PFSK-1 (cell line): ENCODE data around the gene BBIP1.

ENCODE experiments used
- FOXP2 ChIP-seq: optimal IDR thresholded peaks from 2 replicates; pipeline ENCODE3; 2011; ENCODE audit warnings: borderline replicate concordance, control low read depth, inconsistent platforms; ENCODE audit not compliant: insufficient read depth; ENCODE audit errors: extremely low read length, extremely low read depth
- POLR2AphosphoS5 ChIP-seq: IDR thresholded peaks from 2 replicates; pipeline ENCODE4 v1.6.1; 2012; ENCODE audit warnings: low read depth, mild to moderate bottlenecking, control low read depth, low read length, moderate library complexity
- SIN3A ChIP-seq: IDR thresholded peaks from 2 replicates; pipeline ENCODE4 v1.6.1; 2012; ENCODE audit warnings: mild to moderate bottlenecking, low read length, moderate library complexity, borderline replicate concordance; ENCODE audit not compliant: insufficient read depth
- TF ChIP-seq, protein P1 (sequence below), 2 experiments: IDR thresholded peaks; 2 replicates each; pipeline versions ENCODE4 v1.6.1 to v1.8.0; 2011 to 2012; ENCODE audit warnings: low read depth in 2 of 2, low read length in 2 of 2, control low read depth in 1 of 2, inconsistent platforms in 1 of 2, mild to moderate bottlenecking in 1 of 2, moderate library complexity in 1 of 2; ENCODE audit not compliant: insufficient read depth in 1 of 2

DNA sequence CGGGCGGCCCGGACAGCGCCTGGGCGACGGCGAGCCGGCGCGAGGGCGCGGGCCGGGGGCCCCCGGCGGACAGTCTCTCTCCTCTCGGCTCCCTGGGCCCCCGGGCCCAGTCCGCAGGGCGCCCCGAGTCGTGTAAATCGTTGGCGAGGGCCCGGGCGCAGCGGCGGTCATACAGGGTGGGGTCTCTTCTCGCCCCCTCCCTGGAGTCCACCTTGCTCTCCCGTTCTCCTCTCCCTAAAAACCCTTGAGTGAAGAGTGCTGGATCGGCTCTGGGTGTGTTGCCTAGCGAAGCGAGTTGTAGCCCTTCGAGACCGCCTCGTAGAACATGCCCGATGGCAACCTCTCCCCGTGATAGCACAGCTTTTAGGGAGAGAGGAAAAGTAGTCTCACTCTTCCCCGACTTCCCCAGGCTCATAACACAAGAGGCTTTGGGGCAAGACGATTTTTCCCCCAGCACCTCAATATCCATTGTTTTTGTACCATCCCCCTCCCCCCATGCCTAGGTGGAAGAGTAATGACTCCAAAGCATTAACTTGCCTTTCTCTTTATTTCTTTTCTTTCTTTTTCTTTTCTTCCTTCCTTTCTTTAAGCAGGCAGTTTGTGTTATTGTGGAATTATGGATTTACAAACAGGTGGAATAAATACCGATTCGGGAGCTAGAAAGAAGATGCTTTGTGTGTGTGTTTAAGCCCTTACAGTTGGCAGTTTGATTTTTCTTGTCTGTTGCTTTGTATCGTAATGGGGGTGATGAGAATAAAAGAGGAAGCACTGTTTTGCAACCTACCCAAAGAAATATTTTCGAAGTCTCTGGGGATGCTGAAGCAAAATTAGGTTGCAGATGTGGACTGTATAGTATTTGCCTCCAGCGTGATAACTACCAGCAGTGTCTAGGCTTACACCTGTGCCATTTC lies 1.2 kb upstream of the BBIP1 start:
- TF ChIP-seq, protein P1, sequence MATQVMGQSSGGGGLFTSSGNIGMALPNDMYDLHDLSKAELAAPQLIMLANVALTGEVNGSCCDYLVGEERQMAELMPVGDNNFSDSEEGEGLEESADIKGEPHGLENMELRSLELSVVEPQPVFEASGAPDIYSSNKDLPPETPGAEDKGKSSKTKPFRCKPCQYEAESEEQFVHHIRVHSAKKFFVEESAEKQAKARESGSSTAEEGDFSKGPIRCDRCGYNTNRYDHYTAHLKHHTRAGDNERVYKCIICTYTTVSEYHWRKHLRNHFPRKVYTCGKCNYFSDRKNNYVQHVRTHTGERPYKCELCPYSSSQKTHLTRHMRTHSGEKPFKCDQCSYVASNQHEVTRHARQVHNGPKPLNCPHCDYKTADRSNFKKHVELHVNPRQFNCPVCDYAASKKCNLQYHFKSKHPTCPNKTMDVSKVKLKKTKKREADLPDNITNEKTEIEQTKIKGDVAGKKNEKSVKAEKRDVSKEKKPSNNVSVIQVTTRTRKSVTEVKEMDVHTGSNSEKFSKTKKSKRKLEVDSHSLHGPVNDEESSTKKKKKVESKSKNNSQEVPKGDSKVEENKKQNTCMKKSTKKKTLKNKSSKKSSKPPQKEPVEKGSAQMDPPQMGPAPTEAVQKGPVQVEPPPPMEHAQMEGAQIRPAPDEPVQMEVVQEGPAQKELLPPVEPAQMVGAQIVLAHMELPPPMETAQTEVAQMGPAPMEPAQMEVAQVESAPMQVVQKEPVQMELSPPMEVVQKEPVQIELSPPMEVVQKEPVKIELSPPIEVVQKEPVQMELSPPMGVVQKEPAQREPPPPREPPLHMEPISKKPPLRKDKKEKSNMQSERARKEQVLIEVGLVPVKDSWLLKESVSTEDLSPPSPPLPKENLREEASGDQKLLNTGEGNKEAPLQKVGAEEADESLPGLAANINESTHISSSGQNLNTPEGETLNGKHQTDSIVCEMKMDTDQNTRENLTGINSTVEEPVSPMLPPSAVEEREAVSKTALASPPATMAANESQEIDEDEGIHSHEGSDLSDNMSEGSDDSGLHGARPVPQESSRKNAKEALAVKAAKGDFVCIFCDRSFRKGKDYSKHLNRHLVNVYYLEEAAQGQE (IDR thresholded peaks at IDR 0.05; ENCODE audit: insufficient read depth in 1 of 2, low read depth in 2 of 2, low read length in 2 of 2) = no peak
- TF ChIP-seq POLR2AphosphoS5 = no peak
- TF ChIP-seq FOXP2 = no peak
- no peak for TF ChIP-seq SIN3A
